Dermis blood vessel endothelial cell (primary cell): Measurements from ENCODE around the gene TAAR1. TPM values are rescaled to one million over a fixed set of nuclear protein-coding genes. Genes with fewer than 3 reads are reported as not detected.

Experiments
- total RNA-seq: library from RNA; depleted of rRNA; stranded (reverse); fragments of >200 nt; gene quantifications from 2 replicates; pipeline ENCODE4 v1.2.3, GENCODE V29; 2014

The TAAR1 gene
- total RNA-seq, 1 donor from 2014 or later = not detected

Other genes with a start within 250 kb of the TAAR1 start
- gene STX7, start 146.1 kb downstream of the TAAR1 start, total RNA-seq = 55.1 and 58.9 TPM in 2 replicates
- not detected in 2 replicates for gene TAAR9, start 120.9 kb downstream of the TAAR1 start, total RNA-seq
- not detected in 2 replicates for gene TAAR8, start 106.5 kb downstream of the TAAR1 start, total RNA-seq
- not detected in 2 replicates for gene TAAR6, start 88.9 kb downstream of the TAAR1 start, total RNA-seq
- not detected in 2 replicates for gene TAAR5, start 69.4 kb downstream of the TAAR1 start, total RNA-seq
- not detected in 2 replicates for gene TAAR2, start 34.9 kb downstream of the TAAR1 start, total RNA-seq
- not detected in 2 replicates for gene VNN1, start 54.9 kb upstream of the TAAR1 start, total RNA-seq
- not detected in 2 replicates for gene VNN2, start 98.7 kb upstream of the TAAR1 start, total RNA-seq
- 7.7 and 11.2 TPM in 2 replicates for gene SLC18B1, start 139.5 kb upstream of the TAAR1 start, total RNA-seq
- gene RPS12, start 155.4 kb upstream of the TAAR1 start, total RNA-seq = 836 and 1,354 TPM in 2 replicates